CD4-positive, alpha-beta T cell treated with Interleukin-6 at 100 ng/mL for 8 hours (primary cell): ENCODE results near the gene GARNL3.

Source experiments
- DNase-seq: peaks from one replicate; pipeline ENCODE4 v3.0.0-alpha.2; 2020; ENCODE audit warnings: mixed read lengths, low spot score

Gene GARNL3

DNA sequence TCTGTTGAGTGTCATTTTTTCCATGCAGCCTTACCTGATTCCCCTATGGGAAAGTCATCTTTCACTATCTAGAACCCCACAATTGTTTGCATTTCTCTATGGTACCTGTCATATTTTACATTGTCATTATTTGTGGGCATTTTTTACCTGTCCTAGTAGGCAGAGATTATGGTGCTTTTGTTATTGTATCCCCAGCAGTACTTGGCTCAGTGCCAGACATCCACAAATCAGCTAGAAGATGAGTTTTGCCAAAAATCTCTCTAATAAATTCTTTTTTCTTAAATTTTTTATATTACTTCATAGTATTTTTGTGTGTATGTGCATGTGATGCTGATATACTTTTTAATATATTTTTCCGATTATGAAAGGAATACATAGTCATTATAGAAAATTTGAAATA lies 13.2 kb downstream of the GARNL3 start:
- DNase-seq: no peak

DNA sequence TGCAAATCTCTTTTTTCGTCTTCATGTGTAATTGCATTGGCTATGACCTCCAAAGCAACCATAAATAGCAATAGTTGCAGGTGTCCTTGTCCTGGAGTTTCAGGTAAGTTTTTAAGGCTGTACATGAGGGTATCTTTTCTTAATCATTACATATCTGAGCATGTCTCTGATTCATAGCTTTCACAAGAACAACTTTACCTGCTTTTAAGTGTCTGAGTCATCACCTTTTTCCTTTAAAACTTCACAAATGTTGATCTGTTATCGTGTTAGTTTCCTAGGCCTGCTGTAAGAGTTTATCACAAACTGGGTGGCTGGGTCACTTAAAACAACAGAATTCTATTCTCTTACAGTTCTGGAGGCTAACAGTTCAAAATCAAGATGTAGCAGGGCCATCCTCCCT lies 13.8 kb downstream of the GARNL3 start:
- DNase-seq: no peak

GRCh38 chr9:127279717-127280285 lies 15.2 kb downstream of the GARNL3 start:
- DNase-seq: no peak

DNA sequence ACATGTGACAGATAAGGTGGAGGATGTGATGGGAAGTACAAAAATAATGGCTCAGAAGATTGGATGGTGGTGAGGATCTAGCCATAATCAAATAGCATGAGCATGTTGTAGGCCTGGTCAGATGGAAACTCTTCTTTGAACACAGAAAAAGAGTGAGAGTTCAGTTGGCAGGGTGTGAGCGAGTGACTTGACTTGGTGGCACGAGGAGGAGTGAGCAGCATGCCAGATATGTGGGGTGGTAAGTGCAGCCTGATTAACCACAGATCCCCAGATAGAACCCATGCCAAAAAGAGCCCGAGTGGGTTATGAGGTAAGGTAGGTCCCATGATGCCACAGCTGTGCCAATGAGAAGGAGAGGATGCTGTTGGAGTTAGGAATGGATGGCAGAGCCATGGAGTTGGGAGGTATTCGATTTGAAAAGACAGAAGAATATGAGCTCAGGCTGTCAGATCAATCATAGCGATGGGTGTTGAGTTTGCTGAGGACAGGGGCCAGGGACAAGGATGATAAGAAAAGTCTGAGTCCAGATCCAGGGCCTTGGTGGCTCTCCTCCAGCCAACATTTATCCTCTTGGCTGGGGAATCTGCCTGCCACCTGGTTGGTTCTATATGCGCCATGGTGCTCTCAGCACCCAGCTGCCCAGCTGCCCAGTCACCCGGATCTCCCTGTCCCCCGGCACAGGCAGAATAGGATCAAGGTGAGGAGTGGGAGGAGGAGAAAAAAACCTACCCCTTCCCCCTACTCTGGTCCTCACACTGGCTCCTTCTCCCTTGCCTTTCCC lies 16.5 kb downstream of the GARNL3 start:
- no peak for DNase-seq

DNA sequence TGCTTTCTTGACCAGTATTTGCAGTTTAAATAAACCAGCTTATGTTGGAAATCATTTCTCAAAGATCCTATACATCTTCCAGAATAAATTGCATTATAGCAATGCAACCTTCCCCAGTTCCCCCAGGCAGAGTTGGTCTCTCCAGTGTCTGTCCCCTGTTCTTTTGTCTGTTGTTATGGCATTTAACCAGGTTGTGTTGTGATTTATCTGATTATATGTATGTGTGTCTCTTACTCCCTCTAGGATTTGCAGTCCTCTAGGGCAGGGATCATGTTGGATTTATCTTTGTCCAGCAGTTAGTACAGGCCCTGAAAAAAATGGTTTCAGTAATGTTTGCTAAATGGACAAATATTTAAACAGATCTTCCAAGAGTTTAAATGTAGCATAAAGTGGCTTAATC lies 17.3 kb downstream of the GARNL3 start:
- no peak for DNase-seq

GRCh38 chr9:127282611-127283010 lies 18.0 kb downstream of the GARNL3 start:
- DNase-seq: no peak

DNA sequence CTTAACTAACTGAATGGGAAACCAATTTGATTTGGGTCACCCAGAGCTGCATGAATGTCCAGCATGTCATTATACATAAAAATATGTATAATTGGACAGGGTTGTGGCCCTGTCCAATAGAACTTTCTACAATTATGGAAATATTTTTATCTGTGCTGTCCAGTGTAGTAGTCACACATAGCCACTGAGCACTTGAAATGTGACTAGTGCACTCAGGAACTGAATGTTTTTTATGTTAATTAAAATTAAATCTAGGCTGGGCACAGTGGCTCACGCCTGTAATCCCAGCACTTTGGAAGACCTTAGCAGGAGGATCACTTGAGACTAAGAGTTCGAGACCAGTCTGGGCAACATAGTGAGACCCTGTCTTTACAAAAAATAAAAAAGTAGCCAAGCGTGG lies 18.6 kb downstream of the GARNL3 start:
- DNase-seq: no peak

DNA sequence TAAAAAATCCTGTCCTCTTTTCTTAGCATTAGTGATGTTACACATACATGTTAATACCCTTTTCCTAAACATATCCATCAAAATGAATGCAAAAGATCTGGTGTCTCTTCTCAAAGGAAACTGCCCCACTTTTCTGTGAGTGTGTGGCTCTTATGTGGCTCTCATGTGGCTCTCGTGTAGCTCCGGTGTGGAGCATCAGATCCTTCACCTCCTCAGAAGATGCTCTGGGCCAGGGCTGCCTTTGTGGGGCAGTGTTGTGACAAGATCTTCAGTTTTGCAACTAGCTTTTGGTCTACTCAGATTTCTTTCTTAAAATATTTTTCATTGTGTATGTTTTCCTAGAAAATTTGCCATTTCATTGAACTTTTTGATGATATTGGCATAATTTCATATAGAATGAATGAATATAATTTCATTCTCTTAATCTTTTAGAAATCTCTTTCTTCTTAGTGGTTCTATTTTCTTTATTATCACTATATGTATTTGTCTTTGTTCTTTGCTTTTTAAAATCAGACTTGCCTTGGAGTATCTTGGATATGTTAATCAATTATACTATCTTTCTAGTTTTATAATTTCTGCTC lies 19.4 kb downstream of the GARNL3 start:
- peak; percentile 16 for DNase-seq

DNA sequence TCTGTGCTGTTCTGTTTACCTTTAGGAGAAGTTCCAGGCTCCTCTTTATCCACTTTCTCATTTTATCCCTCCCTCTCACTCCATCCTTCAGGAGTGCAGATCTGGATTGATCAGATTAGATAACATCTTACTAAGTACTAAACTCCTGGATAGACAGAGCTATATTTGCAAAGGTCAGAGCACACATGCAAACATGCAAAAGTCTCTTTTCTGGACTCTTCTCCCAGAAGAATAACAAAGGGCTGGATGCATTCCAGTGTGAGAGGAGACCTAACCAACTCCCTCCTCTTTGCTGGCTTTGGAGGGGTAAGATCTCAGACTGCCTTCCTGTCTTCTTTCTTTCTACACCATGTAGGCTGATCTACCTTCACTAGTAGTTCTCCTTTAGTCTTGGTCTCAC lies 21.4 kb downstream of the GARNL3 start:
- no peak for DNase-seq

DNA sequence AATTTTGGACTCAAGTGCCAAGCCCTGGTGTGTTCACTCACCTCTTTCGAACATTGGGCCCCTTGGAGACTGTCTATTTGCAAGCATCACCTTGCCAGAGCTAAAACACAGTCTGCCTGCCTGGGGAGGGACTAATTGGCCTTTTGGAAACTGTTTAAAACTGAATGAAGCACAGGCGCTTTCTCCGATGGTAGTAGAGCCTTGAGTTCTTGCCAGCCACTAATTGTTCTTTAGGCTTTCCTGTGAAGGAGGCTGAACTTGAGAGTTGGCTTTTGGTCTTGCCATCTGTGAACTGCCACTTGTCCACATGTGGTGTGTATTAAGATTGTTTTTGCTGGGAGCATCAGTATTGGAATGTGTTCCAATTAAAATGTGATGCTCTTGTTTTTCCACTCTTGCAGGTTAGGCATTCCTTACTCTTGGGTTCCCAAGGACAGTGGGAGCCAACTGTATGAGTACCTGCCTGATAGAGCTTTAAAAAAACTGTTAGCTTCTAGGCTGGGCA lies 26.0 kb downstream of the GARNL3 start:
- DNase-seq: no peak

DNA sequence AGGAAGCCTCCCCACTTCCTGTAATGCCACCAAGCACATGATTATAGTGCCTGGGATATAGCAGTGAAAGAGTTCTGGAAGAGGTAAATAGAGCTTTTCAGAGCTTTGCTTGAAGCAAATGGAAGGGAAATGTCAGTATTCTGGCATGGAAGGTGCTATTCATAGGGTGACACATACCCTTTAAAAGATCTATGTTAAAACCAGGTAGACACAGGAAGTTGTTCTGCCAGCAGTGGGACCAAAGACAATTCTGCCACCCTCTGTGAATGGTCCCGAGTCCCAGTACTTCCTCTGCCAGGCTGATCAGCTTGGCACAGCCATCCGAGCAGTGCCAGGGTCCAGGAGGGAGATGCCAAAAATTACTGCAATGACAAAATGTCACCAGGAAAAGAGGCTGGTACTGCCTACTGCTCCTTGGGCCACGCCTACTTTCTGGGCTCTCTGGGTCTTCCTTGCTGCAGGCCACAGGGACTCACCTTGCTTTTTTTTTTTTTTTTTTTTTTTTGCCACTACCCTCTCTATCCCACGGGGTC lies 26.7 kb downstream of the GARNL3 start:
- no peak for DNase-seq

DNA sequence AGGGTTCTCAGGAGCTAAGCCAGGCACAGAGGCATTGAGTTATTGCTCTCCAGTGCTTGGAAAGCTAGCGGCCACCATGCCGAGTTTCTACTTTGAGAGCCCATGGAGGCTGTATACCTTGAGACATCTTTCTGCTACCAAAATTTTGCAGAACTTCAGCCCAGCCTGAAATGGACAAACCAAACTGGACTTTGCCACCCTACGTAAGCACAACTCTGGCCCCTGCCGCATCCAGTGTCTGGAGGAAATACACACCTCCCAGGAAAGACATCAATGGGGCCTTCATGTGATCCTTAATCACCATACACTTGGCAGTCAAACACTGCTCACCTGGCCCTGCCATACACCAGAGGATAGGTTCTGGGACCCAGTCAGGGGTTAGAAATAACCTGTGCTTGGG lies 27.8 kb downstream of the GARNL3 start:
- no peak for DNase-seq

DNA sequence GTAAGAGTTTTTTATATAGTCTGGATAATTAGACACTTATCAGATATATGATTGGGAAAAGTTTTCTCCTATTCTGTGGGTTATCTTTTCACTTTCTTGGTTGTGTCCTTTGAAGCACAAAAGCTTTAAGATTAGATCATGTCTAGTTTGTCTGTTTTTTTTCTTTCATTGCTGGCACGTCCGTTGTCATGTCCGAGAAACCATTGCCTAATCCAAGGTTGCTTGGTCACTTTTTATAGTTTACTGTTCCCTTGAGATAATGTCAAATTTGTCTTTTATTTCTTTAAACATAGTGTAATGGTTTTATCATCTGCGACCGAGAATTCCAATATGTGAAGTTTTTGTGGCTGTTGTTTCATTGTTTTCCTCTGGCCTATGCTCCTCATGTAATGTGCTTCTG lies 28.8 kb downstream of the GARNL3 start:
- no peak for DNase-seq

- no peak for DNase-seq
Measured at GRCh38 chr9:127293767-127294166, 29.2 kb downstream of the GARNL3 start.

DNA sequence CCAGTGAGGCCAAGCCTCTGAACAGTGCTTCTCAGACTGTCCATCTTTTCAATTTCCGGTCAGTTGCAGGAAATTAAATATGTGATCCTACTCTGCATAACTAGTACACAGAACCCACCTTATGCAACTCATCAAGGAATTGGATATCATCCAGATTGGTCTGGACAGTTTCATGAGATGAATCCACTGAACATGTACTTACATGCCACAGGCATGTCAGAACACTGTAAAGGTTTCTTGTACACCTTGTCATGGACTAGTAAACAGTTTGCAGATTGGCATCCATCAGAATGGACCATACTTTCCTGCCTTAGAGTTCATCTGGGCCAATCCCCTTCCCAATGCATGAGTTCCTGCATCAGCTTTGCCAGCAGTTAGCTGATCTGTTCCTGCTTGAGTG lies 30.4 kb downstream of the GARNL3 start:
- no peak for DNase-seq

DNA sequence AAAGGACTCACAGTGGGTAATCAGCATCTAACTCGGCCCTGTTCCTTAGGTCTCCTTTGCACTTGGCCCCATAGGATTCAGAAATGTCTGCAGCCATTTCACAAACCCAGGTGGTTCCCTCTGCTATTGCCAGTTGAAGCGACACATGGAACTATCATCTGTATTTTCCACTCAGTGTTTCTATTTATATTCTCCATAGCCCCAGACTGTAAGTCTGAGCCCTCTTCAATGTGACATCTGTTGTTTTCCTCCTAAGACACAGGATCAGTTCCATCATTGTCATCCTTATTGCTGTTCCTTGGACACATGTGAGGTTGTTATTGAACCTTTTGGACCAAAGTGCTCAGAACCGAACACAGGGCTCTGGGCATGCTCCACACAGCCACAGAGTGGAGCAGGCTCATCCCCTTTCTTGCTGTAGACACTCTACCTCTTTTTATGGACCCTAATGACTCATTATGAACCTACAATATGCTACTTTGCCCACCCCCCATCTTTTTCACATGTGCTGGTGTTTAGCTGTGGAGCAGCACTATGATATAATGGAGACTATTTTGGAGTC lies 36.4 kb downstream of the GARNL3 start:
- DNase-seq: no peak

- no peak for DNase-seq
Measured at GRCh38 chr9:127303830-127304229, 39.3 kb downstream of the GARNL3 start.

- no peak for DNase-seq
Measured at GRCh38 chr9:127305206-127305837, 40.7 kb downstream of the GARNL3 start.

- DNase-seq: no peak
Measured at GRCh38 chr9:127305838-127306226, 41.3 kb downstream of the GARNL3 start.

- DNase-seq: no peak
Measured at GRCh38 chr9:127307802-127308201, 43.2 kb downstream of the GARNL3 start.

DNA sequence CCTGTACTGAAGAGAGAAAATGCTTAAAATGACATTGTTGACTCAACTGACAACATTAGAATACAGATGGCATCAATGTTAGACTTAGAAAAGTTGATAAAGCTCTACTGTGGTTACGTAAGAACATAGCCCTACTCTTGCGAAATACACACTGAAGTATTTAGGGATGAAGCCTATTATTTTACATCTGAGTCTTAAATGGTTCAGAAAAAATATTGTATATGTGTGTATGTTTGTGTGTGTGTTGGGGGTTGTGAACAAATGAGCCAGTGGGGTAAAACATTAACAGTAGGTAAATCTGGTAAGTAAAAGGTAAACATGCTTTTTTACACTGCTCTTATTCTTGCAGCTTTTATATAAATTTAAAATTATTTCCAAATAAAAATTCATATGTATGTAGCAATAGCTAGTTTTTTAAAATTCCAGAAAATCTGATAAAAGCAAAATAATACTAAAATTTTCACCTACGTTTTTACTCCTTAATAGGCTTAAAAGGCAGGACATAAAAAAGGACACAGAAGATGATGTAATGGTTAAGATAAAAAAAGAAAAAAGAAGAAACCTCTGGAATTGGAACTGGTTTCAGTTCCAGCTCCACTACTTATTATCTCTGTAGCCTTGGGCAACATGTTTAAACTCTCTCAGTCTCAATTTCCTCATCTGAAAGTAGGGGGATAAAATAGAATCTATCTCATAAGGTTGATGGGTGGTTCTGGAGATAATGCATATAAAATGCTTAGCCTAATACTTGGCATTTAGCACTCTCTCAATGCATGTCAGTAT lies 44.3 kb downstream of the GARNL3 start:
- DNase-seq: no peak

DNA sequence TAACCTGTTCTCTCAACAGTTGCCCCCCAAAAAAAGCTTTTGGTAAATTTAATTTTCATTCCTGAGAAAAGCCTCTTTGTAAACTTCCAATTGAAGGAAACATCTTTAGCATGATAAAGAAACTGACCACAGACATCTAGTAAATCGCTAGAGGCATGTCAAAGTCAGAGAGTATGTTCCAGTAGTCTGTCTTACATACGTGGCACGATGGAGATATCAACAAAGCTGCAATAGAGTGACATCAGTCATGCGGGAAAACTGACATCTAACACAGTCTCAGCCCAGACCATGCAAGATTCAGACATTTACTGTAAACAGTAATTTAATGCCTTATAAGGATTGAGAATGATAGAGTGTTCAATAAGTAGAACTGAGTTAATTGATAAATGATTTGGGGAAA lies 45.1 kb downstream of the GARNL3 start:
- DNase-seq: no peak
